Measurements from ENCODE around the gene KLK5.
"Not testable (repeated sequence)": the region's sequence is repeated elsewhere in the genome, so short reads cannot be mapped to it uniquely, and the experiment has no call there.

Gene KLK5

GRCh38 chr19:50921426-50922316, 31.2 kb downstream of the KLK5 start:
- DNase-seq: no peak

DNA sequence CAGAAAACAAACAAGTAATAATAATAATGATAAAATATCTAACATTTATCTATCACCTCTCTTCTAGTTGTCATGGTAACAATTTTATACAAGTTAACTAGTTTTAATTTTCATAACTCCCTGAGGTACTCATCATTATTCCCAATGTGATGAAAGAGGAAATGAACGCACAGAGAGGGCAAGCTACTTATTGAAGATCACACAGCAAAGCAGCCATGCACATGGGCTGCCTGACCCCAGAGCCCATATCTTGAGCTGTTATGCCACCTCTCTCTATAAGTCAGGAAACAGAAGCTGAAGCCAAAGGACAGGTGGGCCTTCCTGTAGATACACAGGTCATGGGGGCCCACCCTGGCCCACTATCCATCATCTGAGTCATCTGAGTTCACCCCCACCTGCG, 36.8 kb downstream of the KLK5 start:
- no peak for DNase-seq

- no peak for DNase-seq
Measured at GRCh38 chr19:50912727-50913716, 39.8 kb downstream of the KLK5 start.

GRCh38 chr19:50912102-50912599, 40.7 kb downstream of the KLK5 start:
- DNase-seq: peak; percentile 38

- DNase-seq: no peak
Measured at GRCh38 chr19:50911206-50912101, 41.4 kb downstream of the KLK5 start, which contains the start of gene KLK4. KLK4 (minus strand) TSS chr19:50911395; CDS start chr19:50910738, 657 bp downstream.

DNA sequence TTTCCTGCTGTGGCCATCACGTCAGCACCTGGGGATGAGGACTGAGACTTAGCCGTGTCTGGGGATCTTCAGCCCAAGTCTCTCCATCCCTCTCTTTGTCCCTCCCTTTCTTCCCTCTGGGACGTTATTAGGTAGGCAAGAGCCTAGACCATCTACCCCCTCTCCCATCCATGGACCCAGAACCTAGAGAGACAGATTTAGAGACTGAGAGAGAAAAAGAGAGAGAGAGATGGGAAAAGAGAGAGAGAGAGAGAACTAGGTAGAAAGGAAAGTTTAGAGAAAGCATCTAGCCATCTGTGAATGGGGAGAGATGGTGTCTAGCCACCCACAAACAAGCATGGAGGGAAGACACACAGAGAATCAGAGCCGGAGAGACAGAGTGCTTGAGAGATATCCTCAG, 42.1 kb downstream of the KLK5 start:
- DNase-seq: no peak

DNA sequence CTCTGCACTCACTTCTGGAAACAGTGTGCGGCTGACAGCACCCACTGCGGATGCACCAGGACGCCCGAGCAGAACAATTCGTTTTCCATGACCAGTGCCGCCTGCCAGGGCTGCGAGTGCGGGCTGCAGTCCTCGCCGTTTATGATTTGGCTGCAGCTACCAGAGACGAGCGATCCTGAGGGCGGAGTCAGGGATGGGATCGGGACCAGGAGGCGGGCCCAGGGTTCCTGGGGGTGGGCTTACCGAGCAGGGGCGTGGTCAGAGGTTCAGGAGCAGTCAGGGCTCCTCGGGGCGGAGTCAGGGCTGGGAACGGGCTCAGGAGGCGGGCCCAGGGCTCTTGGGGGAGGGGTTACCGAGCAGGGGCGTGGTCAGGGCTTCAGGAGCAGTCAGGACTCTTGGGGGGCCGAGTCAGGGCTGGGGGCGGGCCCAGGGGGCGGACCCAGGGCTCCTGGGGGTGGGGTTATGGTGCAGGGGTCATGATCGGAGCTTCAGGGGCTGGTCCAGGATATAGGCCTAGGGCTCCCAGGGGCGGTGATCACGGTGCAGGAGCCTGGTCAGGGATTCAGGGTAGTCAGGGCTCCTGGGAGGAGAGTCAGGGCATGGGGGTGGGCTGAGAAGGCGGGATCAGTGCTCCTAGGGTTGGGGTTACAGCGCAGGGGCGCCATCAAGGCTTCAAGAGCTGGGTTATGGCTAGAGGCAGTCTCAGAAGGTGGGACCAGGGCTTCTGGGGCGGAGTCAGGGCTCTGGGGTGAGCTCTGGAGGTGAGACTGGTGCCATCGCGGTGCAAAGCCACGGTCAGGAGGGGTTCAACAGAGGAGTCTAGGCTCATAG, 43.4 kb downstream of the KLK5 start:
- peak; percentile 70 for DNase-seq

- DNase-seq: no peak
Measured at GRCh38 chr19:50908336-50908735, 44.5 kb downstream of the KLK5 start.

GRCh38 chr19:50906217-50906616, 46.6 kb downstream of the KLK5 start:
- peak; percentile 55 for DNase-seq

DNA sequence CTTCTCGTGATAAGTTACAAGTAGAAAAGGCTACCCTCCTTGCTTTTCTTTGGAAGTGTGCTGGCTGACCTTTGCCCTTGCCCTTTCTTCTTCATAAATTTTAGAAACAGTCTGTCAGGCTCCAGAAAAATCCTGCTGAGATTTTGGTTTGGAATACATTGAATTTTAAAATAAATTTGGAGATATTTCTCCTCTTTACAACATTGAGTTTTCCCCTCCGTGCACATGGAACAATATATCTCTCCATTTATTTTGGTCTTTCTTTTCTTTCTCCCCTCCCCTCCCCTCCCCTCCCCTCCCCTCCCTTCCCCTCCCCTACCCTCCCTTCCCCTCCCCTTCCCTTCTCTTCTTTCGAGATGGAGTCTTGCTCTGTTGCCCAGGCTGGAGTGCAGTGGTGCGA, 50.2 kb downstream of the KLK5 start:
- DNase-seq: no peak

- DNase-seq: no peak
Measured at GRCh38 chr19:50899569-50899968, 53.3 kb downstream of the KLK5 start.

GRCh38 chr19:50898018-50898417, 54.8 kb downstream of the KLK5 start:
- no peak for DNase-seq

GRCh38 chr19:50897612-50898011, 55.2 kb downstream of the KLK5 start:
- no peak for DNase-seq

- no peak for DNase-seq
Measured at GRCh38 chr19:50897191-50897607, 55.6 kb downstream of the KLK5 start.

DNA sequence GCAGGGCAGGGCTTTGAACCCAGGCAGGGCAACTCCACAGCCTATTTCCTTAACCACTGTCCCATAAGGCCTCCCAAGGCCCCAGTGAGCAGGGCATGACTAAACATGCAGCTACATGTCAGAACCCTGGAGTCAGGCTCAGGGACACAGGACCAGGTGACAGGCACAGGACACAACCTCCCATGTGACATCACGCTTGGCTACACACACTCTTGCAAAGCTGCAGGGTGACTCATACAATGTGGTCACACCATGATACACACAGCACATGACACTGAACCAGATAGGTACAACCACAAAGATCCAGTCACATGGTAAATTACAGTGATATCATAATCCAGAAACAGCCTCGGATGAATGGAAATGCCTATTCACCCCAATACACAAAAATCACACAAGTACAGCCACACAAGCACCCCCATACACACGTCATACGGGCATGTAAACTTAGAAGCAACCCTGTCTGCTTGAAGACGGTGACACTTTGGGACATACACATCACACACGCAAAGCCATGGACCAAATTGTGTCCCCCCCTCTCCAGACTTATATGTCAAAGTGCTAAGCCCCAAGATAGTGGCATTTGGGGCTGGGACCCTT, 56.1 kb downstream of the KLK5 start:
- DNase-seq: no peak

DNA sequence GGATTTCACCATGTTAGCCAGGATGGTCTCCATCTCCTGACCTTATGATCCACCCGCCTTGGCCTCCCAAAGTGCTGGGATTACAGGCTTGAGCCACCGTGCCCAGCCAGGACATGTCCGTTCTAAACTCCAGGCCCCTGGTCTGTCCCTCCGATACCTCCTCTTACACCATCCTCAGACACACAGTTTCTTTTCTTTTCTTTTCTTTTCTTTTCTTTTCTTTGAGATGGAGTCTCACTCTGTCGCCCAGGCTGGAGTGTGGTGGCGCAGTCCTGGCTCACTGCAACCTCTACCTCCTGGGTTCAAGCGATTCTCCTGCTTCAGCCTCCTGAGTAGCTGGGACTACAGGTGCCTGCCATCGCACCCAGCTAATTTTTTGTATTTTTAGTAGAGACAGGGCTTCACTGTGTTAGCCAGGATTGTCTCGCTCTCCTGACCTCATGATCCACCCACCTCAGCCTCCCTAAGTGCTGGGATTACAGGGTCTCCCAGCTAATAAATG, 56.7 kb downstream of the KLK5 start:
- not testable (repeated sequence) for DNase-seq

GRCh38 chr19:50894478-50895356, 58.1 kb downstream of the KLK5 start:
- no peak for DNase-seq

All from NCI-H82 (cell line).